ENCODE results near the gene TNC.

The TNC gene

GRCh38 chr9:115116421-115117284, 1.3 kb downstream of the TNC start:
- Histone ChIP-seq H3K9ac (ENCODE audit: low read depth, low read length) (no peak overlapping the region), H3K4me1 (ENCODE audit: control insufficient read depth, insufficient read depth, low read length) (peaks cover 21% of the 10 kb centered on the region), H3K9me3 (ENCODE audit: control insufficient read depth, insufficient read depth, low read length) (no peaks in the 10 kb centered on the region), H3K27ac (ENCODE audit: low read depth, low read length) (no peak overlapping the region), H3K27me3 (ENCODE audit: control insufficient read depth, insufficient read depth, low read length) (peaks cover 86% of the 10 kb centered on the region), H3K36me3 (ENCODE audit: control insufficient read depth, insufficient read depth, low read length) (no peaks in the 10 kb centered on the region), H3K4me3 (ENCODE audit: low read depth, low read length) (no peak overlapping the region)

- no peak overlapping the region for H3K27ac ChIP-seq (ENCODE audit: low read depth, low read length)
- no peaks in the 10 kb centered on the region for H3K36me3 ChIP-seq (ENCODE audit: control insufficient read depth, insufficient read depth, low read length)
- no peak overlapping the region for H3K9ac ChIP-seq (ENCODE audit: low read depth, low read length)
- peaks cover 79% of the 10 kb centered on the region for H3K27me3 ChIP-seq (ENCODE audit: control insufficient read depth, insufficient read depth, low read length)
- no peaks in the 10 kb centered on the region for H3K9me3 ChIP-seq (ENCODE audit: control insufficient read depth, insufficient read depth, low read length)
- peaks cover 21% of the 10 kb centered on the region for H3K4me1 ChIP-seq (ENCODE audit: control insufficient read depth, insufficient read depth, low read length)
- H3K4me3 ChIP-seq (ENCODE audit: low read depth, low read length) = no peak overlapping the region
Measured at GRCh38 chr9:115115924-115116323, 2.0 kb downstream of the TNC start.

- no peaks in the 10 kb centered on the region for H3K36me3 ChIP-seq (ENCODE audit: control insufficient read depth, insufficient read depth, low read length)
- no peak overlapping the region for H3K9ac ChIP-seq (ENCODE audit: low read depth, low read length)
- H3K4me1 ChIP-seq (ENCODE audit: control insufficient read depth, insufficient read depth, low read length) = peaks cover 21% of the 10 kb centered on the region
- H3K4me3 ChIP-seq (ENCODE audit: low read depth, low read length) = no peak overlapping the region
- no peaks in the 10 kb centered on the region for H3K9me3 ChIP-seq (ENCODE audit: control insufficient read depth, insufficient read depth, low read length)
- no peak overlapping the region for H3K27ac ChIP-seq (ENCODE audit: low read depth, low read length)
- peaks cover 72% of the 10 kb centered on the region for H3K27me3 ChIP-seq (ENCODE audit: control insufficient read depth, insufficient read depth, low read length)
Measured at GRCh38 chr9:115115117-115115880, 2.7 kb downstream of the TNC start.

DNA sequence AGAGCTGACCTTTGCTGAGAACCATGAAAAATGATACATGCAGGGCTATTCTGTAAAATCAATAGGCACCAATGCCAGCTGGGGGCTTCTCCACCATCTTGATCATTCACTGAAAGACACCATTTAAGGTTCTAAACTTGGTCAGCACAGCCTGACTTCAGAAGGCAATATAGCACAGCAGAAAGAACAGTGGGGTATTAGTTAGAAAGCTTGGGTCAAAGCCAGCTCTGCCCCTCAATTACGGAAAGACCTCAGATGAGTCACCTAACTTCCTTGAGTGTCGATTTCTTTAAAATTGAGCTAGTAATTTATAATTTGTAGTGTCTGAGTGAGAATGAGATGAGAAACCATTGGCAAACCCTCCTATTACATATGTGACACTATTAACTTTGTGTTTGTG, 3.4 kb downstream of the TNC start:
- Histone ChIP-seq H3K27ac (ENCODE audit: low read depth, low read length) (no peak overlapping the region), H3K4me1 (ENCODE audit: control insufficient read depth, insufficient read depth, low read length) (peaks cover 19% of the 10 kb centered on the region), H3K36me3 (ENCODE audit: control insufficient read depth, insufficient read depth, low read length) (no peaks in the 10 kb centered on the region), H3K9ac (ENCODE audit: low read depth, low read length) (no peak overlapping the region), H3K4me3 (ENCODE audit: low read depth, low read length) (no peak overlapping the region), H3K27me3 (ENCODE audit: control insufficient read depth, insufficient read depth, low read length) (peaks cover 65% of the 10 kb centered on the region), H3K9me3 (ENCODE audit: control insufficient read depth, insufficient read depth, low read length) (no peaks in the 10 kb centered on the region)

DNA sequence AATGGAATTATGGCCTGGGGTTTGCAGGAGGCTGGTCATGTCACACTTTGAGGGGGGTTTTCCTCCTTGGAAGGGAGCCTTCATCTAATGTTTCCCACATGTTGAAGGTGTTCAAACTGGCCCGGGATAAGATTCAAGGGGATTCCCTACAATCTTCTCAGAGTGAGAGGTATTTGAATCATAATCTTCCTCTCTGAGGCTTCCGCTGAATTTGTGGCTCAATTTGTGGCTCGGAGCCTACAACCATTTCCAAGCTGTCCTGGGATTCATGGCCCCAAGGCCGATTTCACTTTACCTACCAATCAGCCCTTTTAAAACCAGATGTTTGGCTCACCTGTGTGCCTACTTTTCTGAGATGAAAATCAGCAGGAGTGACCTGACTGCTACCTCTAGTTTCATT, 3.9 kb downstream of the TNC start:
- H3K27me3 ChIP-seq (ENCODE audit: control insufficient read depth, insufficient read depth, low read length) = peaks cover 60% of the 10 kb centered on the region
- H3K9ac ChIP-seq (ENCODE audit: low read depth, low read length) = no peak overlapping the region
- no peak overlapping the region for H3K27ac ChIP-seq (ENCODE audit: low read depth, low read length)
- no peaks in the 10 kb centered on the region for H3K9me3 ChIP-seq (ENCODE audit: control insufficient read depth, insufficient read depth, low read length)
- no peak overlapping the region for H3K4me3 ChIP-seq (ENCODE audit: low read depth, low read length)
- H3K4me1 ChIP-seq (ENCODE audit: control insufficient read depth, insufficient read depth, low read length) = peaks cover 14% of the 10 kb centered on the region
- no peaks in the 10 kb centered on the region for H3K36me3 ChIP-seq (ENCODE audit: control insufficient read depth, insufficient read depth, low read length)

DNA sequence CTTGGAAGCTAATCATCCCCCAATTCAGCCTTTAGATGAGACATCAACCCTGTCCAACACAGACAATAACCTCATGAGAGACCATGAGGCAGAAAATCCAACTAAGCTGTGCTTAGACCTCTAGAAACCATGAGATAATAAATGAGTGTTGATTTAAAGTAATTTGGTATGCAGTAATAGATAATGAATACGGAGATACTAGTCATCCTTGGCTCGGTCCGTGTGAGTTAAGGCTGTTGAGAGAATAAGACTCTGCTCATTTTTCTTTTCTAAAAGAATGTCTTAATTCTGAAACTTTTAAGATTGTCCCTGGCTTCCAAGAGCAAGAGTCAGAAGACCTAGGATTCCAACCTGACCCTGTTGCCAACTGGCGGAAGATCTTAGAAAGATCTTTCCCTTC, 6.1 kb downstream of the TNC start:
- 0 out of 2 replicates have a peak, but pooled peaks cover 11% of the 10 kb centered on the region for H3K4me1 ChIP-seq (ENCODE audit: control insufficient read depth, insufficient read depth, low read length)
- no peaks in the 10 kb centered on the region for H3K9me3 ChIP-seq (ENCODE audit: control insufficient read depth, insufficient read depth, low read length)
- no peaks in the 10 kb centered on the region for H3K36me3 ChIP-seq (ENCODE audit: control insufficient read depth, insufficient read depth, low read length)
- H3K27ac ChIP-seq (ENCODE audit: low read depth, low read length) = no peak overlapping the region
- H3K27me3 ChIP-seq (ENCODE audit: control insufficient read depth, insufficient read depth, low read length) = peaks cover 43% of the 10 kb centered on the region
- H3K9ac ChIP-seq (ENCODE audit: low read depth, low read length) = no peak overlapping the region
- H3K4me3 ChIP-seq (ENCODE audit: low read depth, low read length) = no peak overlapping the region

DNA sequence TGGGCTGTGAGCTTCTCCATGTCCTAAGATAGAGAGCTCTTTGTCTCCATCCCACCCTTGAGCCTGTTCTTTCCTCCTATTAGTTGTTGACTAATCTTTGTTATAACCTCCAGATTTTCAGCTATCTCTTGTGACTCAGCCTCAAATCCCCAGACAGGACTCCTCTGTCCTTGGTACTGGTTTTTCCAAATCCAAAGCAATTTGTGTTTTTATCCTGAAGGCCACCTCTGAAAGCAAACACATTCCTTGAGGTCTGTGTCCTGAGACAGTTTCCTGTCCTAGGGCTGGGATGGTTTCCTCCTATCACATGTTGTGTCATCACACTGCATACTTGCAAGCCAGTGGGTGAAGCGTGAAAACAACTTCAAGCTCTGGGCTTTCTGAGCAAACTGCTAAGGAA, 8.5 kb downstream of the TNC start:
- no peaks in the 10 kb centered on the region for H3K9me3 ChIP-seq (ENCODE audit: control insufficient read depth, insufficient read depth, low read length)
- H3K4me3 ChIP-seq (ENCODE audit: low read depth, low read length) = no peak overlapping the region
- H3K9ac ChIP-seq (ENCODE audit: low read depth, low read length) = no peak overlapping the region
- H3K36me3 ChIP-seq (ENCODE audit: control insufficient read depth, insufficient read depth, low read length) = no peaks in the 10 kb centered on the region
- H3K27ac ChIP-seq (ENCODE audit: low read depth, low read length) = no peak overlapping the region
- H3K27me3 ChIP-seq (ENCODE audit: control insufficient read depth, insufficient read depth, low read length) = peaks cover 19% of the 10 kb centered on the region
- peaks cover 4% of the 10 kb centered on the region; the same call in 1 of the 2 replicates for H3K4me1 ChIP-seq (ENCODE audit: control insufficient read depth, insufficient read depth, low read length)

GRCh38 chr9:115107701-115108100, 10.3 kb downstream of the TNC start:
- peaks cover 4% of the 10 kb centered on the region; the same call in 1 of the 2 replicates for H3K4me1 ChIP-seq (ENCODE audit: control insufficient read depth, insufficient read depth, low read length)
- H3K36me3 ChIP-seq (ENCODE audit: control insufficient read depth, insufficient read depth, low read length) = no peaks in the 10 kb centered on the region
- no peaks in the 10 kb centered on the region for H3K9me3 ChIP-seq (ENCODE audit: control insufficient read depth, insufficient read depth, low read length)
- no peak overlapping the region for H3K4me3 ChIP-seq (ENCODE audit: low read depth, low read length)
- no peak overlapping the region for H3K9ac ChIP-seq (ENCODE audit: low read depth, low read length)
- peaks cover 3% of the 10 kb centered on the region; the same call in 1 of the 2 replicates for H3K27me3 ChIP-seq (ENCODE audit: control insufficient read depth, insufficient read depth, low read length)
- H3K27ac ChIP-seq (ENCODE audit: low read depth, low read length) = no peak overlapping the region

- no peak overlapping the region for H3K27ac ChIP-seq (ENCODE audit: low read depth, low read length)
- H3K27me3 ChIP-seq (ENCODE audit: control insufficient read depth, insufficient read depth, low read length) = no peaks in the 10 kb centered on the region; the same call in 1 of the 2 replicates
- H3K4me3 ChIP-seq (ENCODE audit: low read depth, low read length) = no peak overlapping the region
- H3K9me3 ChIP-seq (ENCODE audit: control insufficient read depth, insufficient read depth, low read length) = no peaks in the 10 kb centered on the region
- no peaks in the 10 kb centered on the region for H3K36me3 ChIP-seq (ENCODE audit: control insufficient read depth, insufficient read depth, low read length)
- no peak overlapping the region for H3K9ac ChIP-seq (ENCODE audit: low read depth, low read length)
- peaks cover 4% of the 10 kb centered on the region; the same call in 1 of the 2 replicates for H3K4me1 ChIP-seq (ENCODE audit: control insufficient read depth, insufficient read depth, low read length)
Measured at GRCh38 chr9:115106642-115107041, 11.3 kb downstream of the TNC start.

- Histone ChIP-seq H3K9ac (ENCODE audit: low read depth, low read length) (no peak overlapping the region), H3K36me3 (ENCODE audit: control insufficient read depth, insufficient read depth, low read length) (no peaks in the 10 kb centered on the region), H3K4me1 (ENCODE audit: control insufficient read depth, insufficient read depth, low read length) (peaks cover 4% of the 10 kb centered on the region; the same call in 1 of the 2 replicates), H3K27ac (ENCODE audit: low read depth, low read length) (no peak overlapping the region), H3K4me3 (ENCODE audit: low read depth, low read length) (no peak overlapping the region), H3K9me3 (ENCODE audit: control insufficient read depth, insufficient read depth, low read length) (no peaks in the 10 kb centered on the region), H3K27me3 (ENCODE audit: control insufficient read depth, insufficient read depth, low read length) (no peaks in the 10 kb centered on the region; the same call in 1 of the 2 replicates)
Measured at GRCh38 chr9:115106001-115106400, 12.0 kb downstream of the TNC start.

DNA sequence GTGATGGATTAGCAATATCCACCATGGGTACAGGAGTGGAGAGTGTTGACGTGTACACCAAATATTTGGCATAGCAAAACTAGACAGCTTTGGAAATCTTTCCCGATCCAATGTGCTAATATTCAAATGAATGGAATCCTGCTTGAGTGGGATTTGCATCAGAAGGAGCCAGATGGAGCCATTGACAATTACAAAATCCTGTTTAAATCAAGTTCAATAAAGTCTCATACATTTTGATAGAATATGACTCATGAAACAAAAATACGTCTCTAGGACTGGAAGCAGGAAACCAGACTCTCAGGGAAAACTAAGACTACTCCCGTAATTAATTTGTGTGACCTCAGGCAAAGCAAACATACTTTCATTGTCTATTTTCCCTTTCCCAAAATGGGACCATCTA, 13.0 kb downstream of the TNC start:
- no peak overlapping the region for H3K9ac ChIP-seq (ENCODE audit: low read depth, low read length)
- no peaks in the 10 kb centered on the region; the same call in 1 of the 2 replicates for H3K27me3 ChIP-seq (ENCODE audit: control insufficient read depth, insufficient read depth, low read length)
- no peaks in the 10 kb centered on the region for H3K9me3 ChIP-seq (ENCODE audit: control insufficient read depth, insufficient read depth, low read length)
- H3K36me3 ChIP-seq (ENCODE audit: control insufficient read depth, insufficient read depth, low read length) = no peaks in the 10 kb centered on the region
- no peak overlapping the region for H3K27ac ChIP-seq (ENCODE audit: low read depth, low read length)
- peaks cover 4% of the 10 kb centered on the region; the same call in 1 of the 2 replicates for H3K4me1 ChIP-seq (ENCODE audit: control insufficient read depth, insufficient read depth, low read length)
- no peak overlapping the region for H3K4me3 ChIP-seq (ENCODE audit: low read depth, low read length)

All from HUES48 (cell line).